NCI-H1105 (cell line): ENCODE data around the gene SLC43A3.

ENCODE experiments used
- DNase-seq: peaks from one replicate; lab custom pipeline; 2025; lab: John Stamatoyannopoulos, UW

The SLC43A3 gene

GRCh38 chr11:57427727-57428082 is 784 bp upstream of the SLC43A3 start:
- no peak for DNase-seq

DNA sequence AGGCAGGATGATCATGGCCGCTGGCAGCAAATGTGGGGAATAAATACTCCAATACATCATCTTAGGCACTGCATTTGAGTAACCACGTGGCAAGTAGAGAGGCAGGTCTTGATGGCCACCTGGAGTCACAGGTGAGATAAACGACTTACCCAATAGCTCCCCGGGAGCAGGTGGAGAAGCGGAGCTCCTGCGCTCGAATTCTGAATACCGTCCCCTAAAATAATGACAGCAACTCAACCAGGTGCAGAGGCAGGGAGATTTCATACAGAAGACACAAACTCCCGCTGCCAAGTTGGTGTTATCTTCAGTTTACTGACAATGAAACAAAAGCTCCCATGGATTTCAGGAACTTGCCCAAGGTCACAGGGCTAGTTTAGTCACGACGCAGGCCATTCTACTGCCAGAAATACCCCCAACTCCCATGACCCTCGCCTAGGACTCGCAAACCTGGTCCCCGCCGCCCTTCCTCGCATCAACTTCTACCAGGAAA is 437 bp downstream of the SLC43A3 start:
- no peak for DNase-seq

DNA sequence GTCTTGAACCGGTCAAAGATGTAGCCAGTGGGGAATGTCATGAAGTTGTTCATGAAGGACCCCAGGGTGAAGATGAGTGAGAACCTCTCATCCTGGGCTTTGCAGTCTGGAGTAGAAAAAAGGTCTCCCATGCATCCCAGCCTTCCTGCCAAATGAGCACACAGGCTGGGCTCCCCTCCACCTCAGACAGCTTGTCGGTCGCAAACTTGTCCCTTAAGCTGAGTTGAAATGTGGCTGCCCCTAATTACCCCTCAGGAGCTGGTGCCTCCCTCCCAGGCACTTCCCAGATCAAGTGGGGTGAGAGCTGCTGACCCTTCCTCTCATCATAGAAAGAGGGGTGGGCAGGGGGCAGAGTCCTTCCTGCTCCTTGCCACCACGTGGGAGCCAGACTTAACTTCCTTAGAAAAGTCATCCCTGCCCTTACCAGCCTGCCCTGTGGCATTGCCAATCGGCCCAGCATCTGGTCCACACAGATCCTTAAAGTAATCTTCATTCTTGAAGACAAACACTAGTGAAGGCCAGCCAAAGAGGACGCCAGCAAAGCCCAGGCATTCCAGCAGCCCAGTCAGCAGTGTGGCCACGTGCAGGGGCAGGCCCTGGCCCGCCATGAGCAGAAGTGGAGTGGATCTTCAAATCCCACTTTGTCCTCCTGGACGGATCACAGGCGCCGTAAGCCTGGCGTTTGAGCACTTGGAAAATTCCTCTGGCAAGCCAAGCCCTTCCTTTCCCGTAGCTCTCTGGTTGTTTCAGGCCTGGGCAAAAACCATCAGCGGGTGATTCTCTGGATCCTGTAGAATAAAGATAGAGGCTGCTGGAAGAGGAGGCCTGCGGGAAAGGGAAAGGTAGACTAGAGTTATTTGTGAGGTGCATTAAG is 1.1 kb downstream of the SLC43A3 start:
- DNase-seq, result no peak

- no peak for DNase-seq
These were observed 1.9 kb downstream of the SLC43A3 start for GRCh38 chr11:57424792-57425564.

DNA sequence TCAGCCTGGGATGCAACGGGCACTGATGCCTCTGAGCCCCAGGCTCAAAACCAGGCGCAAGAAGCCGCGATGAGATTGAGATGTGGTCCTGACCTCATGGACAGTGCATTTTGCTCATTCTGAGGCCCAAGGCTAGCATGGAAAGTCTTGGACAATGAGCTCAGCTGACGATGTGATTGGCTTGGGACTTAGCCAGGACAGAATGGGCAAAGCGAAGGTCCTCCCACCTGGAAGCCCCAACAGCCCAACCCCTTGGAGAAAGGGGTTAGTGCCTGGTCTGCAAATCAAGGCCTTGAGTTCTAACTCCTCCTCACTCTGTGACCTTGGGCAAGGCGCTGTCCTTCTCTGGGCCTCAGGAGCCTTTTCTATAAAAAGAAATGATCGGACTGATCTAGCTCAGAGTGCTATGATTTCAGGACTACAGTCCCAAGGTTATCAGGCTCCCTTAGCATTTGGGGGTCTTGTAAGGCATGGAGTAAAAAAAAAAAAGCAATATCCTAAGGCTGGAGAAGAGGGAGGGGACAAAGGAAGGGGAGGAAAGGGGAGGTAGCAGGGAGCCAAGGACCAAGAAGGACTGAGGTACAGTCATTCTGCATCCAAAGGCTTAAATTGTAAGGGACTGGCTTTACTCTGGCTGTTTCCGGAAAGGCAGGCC is 2.7 kb downstream of the SLC43A3 start:
- no peak for DNase-seq

- no peak for DNase-seq
These were observed 4.3 kb downstream of the SLC43A3 start for GRCh38 chr11:57422669-57423068.

DNA sequence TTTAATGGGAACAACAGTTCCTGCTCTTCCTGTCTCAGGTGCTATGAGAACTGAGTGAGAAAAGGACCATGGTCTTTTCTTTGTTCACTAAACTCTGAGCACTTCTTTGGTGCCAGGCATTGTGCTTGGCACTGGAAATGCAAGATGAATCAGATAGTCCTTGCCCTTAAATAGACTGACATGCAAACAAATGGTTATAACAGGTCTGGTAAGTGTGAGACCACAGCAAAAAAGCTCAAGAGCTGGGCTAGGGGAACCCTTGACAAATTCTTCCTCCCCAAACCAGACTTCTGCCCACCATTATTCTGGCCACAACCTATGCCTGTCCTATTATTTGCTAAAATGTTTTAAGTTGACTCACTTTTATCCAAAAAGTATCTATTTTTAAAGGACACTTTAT is 5.1 kb downstream of the SLC43A3 start:
- DNase-seq, result no peak

GRCh38 chr11:57421066-57421465 is 5.9 kb downstream of the SLC43A3 start:
- no peak for DNase-seq

- no peak for DNase-seq
These were observed 7.8 kb downstream of the SLC43A3 start for GRCh38 chr11:57419146-57419545.

GRCh38 chr11:57418131-57418530 is 8.8 kb downstream of the SLC43A3 start:
- no peak for DNase-seq

DNA sequence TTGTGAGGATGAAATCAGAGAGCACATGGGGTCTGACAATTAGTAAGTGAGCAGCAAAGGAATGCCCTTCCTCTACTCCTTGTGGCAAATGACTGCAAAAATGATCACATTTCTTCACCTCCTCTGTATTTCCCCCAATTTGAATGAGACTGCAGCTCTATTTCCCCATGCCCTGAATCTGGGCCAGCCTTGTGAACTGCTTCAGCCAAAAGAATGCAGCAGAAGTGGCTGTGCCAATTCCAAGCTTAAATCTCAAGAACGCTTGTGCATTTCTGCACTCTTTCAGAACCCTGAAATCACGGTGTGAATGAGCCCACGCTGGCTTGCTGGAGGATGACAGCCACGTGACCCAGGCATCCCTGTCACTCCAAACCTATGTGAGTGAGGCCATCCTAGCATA is 9.9 kb downstream of the SLC43A3 start:
- no peak for DNase-seq

- no peak for DNase-seq
These were observed 10.5 kb downstream of the SLC43A3 start for GRCh38 chr11:57416436-57416835.

DNA sequence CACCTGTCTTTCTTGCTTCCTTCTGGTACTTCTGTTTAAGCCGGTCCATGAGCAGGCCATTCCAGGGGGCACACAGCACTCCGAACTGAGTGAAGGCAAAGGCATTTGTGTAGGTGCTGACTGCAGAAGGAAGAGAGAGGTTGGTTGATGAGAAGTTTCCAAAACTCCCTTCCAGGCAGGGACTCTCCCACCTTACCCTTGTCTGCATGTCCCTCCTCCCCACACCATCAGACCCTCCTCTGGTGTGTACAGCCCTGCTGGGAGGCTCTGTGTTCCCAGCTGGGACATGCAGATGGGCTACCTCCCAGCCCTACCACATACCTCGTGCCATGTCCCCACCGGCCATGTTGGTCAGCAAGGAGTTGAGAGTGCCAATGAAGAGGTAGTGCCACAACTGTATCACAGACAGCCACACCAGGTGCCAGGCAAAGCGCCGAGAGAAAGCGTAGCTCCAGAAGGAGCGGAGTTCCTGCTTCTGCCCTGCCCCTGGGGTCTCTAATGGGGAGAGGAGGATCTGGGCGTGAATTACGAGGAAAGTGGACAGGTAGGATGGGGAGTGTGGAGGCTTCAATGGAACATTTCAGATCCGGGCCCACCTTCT is 12.2 kb downstream of the SLC43A3 start:
- no peak for DNase-seq

DNA sequence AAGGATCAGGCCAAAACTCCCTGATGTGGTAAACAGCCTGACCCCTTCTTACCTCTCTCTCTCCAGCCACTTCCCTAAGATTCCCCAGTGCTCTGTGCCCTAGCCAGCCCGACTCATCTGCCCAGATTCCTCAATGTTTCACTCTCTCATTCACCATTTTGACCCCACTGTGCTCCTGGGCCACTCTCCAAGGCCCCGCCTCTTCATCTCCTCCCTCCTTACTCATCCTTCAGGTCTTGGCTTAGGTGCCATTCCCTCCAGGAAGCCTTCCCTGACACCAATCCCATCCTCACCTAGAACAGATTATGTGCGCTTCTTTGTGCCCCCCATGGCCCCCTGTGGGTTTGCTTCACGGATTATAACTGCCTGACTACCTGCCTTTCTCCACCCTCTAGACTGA is 13.2 kb downstream of the SLC43A3 start:
- DNase-seq, result no peak

DNA sequence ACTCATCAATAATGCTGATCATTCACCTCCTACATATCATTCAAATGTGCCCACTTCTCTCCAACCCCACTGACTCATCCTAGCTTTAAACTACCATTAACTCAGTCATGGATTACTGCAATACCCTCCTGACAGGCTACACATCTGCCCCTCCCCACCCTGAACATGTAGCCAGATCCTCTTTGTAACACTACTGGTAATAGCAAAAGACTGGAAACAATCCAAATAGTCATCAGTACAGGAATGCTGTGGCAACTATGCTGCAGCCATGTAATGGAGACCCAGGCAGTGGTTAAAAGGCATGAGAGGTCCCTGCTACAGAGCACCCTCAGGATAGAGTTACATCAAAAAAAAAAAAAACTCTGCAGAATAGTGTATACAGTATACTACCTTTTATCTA is 16.6 kb downstream of the SLC43A3 start:
- no peak for DNase-seq

GRCh38 chr11:57409321-57410100 is 17.4 kb downstream of the SLC43A3 start:
- DNase-seq, result no peak

DNA sequence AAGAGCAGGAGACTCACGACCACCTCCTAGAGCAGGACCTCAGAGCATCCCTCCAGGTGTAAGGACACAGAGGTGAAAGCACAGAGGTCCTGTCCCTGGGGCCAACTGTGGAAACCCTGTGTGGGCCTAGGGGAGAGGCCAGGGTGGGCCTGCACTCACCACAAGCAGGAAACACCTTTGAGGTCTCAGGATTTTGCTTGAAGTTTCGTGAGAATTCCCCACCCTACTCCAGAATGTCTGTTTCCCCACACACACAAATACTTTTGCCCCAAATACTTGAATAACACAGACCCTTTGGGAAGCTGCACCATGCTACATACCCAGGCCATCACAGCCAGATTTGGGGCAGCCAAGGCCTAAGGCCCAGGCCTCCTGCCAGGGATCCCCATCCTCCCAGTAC is 18.1 kb downstream of the SLC43A3 start:
- no peak for DNase-seq

DNA sequence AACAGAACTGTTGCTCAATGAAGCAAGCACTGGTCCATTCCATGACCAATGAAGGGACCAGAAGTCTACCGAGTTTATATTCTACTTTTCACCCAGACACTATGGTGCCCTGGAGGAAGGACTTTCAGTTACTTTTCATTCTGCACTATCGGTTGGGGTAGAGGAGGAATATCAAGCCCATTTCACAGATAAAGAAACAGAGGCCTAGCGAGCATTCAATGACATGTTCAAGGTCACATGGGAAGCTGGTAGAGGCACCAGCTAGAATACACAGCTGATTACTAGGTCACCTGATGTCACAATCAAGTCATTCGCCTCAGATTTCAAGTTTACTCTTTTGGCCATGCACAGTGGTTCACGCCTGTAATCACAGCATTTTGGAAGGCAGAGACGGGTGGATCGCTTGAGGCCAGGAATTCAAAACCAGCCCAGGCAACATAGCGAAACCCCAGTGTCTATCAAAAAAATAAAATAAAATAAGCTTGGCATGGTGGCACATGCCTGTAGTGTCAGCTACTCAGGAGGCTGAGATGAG is 18.9 kb downstream of the SLC43A3 start:
- DNase-seq, result no peak

DNA sequence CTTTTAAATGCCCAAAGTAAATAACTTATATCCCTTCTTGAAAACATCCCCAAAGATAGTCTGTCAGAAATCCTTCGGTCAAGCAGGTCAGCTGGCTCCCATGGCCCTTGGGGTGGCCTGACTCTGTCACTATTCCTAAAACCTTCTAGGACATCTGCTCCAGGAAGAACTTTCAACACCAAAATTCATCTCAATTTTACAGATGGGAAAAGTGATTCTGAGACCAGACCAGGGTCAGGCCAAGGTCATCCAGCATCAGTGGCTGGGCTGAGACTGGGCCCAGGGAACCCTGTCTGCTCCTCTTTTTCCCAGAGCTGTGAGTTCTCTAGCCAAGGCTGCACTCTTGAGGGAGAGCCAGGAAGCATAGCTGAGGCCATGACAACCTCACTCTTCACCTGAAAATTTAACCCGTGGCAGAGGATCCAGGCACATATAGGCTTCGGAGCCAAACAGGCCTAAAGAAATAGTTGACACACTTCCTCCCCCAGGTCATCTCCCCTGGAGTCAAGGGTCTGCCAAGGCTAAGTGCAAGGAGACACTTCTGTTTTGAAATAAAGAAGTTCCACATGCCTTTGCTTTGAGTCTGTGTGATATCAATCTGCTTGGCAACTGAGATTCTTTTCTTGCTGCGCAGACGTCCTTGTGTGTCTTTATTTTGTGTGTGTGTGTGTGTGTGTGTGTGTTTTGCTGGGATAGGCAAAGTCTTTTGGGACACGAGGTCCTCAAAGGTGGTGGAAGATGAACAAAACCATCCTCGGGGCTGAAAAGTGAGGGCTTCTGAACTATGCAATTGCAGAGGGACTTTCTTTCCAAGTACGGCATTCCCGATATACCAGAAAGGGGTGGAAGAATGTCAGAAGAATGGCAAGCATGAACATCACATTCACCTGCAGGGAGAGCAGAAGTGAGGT is 19.7 kb downstream of the SLC43A3 start:
- DNase-seq, result no peak

GRCh38 chr11:57406337-57406904 is 20.5 kb downstream of the SLC43A3 start:
- DNase-seq, result no peak
